ENCODE data around the gene B4GALNT3. TPM values are rescaled to one million over a fixed set of nuclear protein-coding genes. Genes with fewer than 3 reads are reported as not detected.

B4GALNT3 gene
- total and polyA plus RNA-seq, 2 of the 13 experiments (the other 11 are each of a cell fraction or from before 2014, with no cell fraction given): 3.2 to 4.4 TPM

- TF ChIP-seq HNF1A (IDR thresholded peaks at IDR 0.05; ENCODE audit: low read depth): no peak
- peak; percentile 36; the same call in 1 of the 2 replicates for TF ChIP-seq HNF1A (CRISPR knock-in tag; IDR thresholded peaks at IDR 0.05; ENCODE audit: borderline replicate concordance)
- TF ChIP-seq BCL6 (CRISPR knock-in tag; IDR thresholded peaks at IDR 0.05): peak; percentile 70; the same call in 1 of the 2 replicates
- TF ChIP-seq SIX1 (CRISPR knock-in tag; IDR thresholded peaks at IDR 0.05; ENCODE audit: borderline replicate concordance): no peak; the same call in 1 of the 2 replicates
- TF ChIP-seq ZNF776 (CRISPR knock-in tag; IDR thresholded peaks at IDR 0.05): peak; percentile 84; the same call in 1 of the 2 replicates
- no peak for TF ChIP-seq FOXP1 (IDR thresholded peaks at IDR 0.05)
- peak; percentile 57; the same call in 1 of the 2 replicates for TF ChIP-seq FOXP1 (CRISPR knock-in tag; IDR thresholded peaks at IDR 0.05)
- peak; percentile 75; the same call in 1 of the 2 replicates for TF ChIP-seq ZNF576 (CRISPR knock-in tag; IDR thresholded peaks at IDR 0.05)
- peak; percentile 95; the same call in 1 of the 2 replicates for TF ChIP-seq SMAD1 (CRISPR knock-in tag; IDR thresholded peaks at IDR 0.05; ENCODE audit: borderline replicate concordance, low read depth)
- peak; percentile 57; the same call in 1 of the 2 replicates for TF ChIP-seq NFE2L1 (CRISPR knock-in tag; IDR thresholded peaks at IDR 0.05; ENCODE audit: borderline replicate concordance)
- TF ChIP-seq MAX (IDR thresholded peaks at IDR 0.05): peak; percentile 99
- TF ChIP-seq SETDB1 (CRISPR knock-in tag; IDR thresholded peaks at IDR 0.05; ENCODE audit: borderline replicate concordance): no peak
- TF ChIP-seq ZNF552 (CRISPR knock-in tag; IDR thresholded peaks at IDR 0.05; ENCODE audit: borderline replicate concordance): peak; percentile 92
- TF ChIP-seq HNRNPUL1 (IDR thresholded peaks at IDR 0.05; ENCODE audit: low read depth, low read length): no peak
- peak; percentile 70 for TF ChIP-seq ELF1 (CRISPR knock-in tag; IDR thresholded peaks at IDR 0.05)
- no peak for TF ChIP-seq STAT5B (CRISPR knock-in tag; IDR thresholded peaks at IDR 0.05)
- peak; percentile 51; the same call in 1 of the 2 replicates for TF ChIP-seq POLR2AphosphoS5 (IDR thresholded peaks at IDR 0.05; ENCODE audit: low read depth, low read length)
- TF ChIP-seq ZNF337 (CRISPR knock-in tag; IDR thresholded peaks at IDR 0.05; ENCODE audit: borderline replicate concordance, low read depth): no peak
- TF ChIP-seq TOE1 (CRISPR knock-in tag; IDR thresholded peaks at IDR 0.05): 0 out of 2 replicates have a peak, but pooled peaks have one; percentile 83
- peak; percentile 95; the same call in 1 of the 2 replicates for TF ChIP-seq BRD4 (CRISPR knock-in tag; IDR thresholded peaks at IDR 0.05)
- TF ChIP-seq ZFP36L2 (CRISPR knock-in tag; IDR thresholded peaks at IDR 0.05): no peak
- no peak for TF ChIP-seq PRPF4 (IDR thresholded peaks at IDR 0.05; ENCODE audit: low read depth, low read length, poor library complexity, severe bottlenecking)
- TF ChIP-seq GLMP (CRISPR knock-in tag; IDR thresholded peaks at IDR 0.05; ENCODE audit: borderline replicate concordance): peak; percentile 72; the same call in 1 of the 2 replicates
- TF ChIP-seq THYN1 (CRISPR knock-in tag; IDR thresholded peaks at IDR 0.05; ENCODE audit: borderline replicate concordance, low read depth): no peak
- TF ChIP-seq ZBTB20 (CRISPR knock-in tag; IDR thresholded peaks at IDR 0.05; ENCODE audit: borderline replicate concordance, low read depth): no peak; the same call in 1 of the 2 replicates
Observed at GRCh38 chr12:575948-576614, 116.3 kb downstream of the B4GALNT3 start (continued).
